LoVo (cell line): ENCODE results near the gene SCYGR1.
"Not testable (repeated sequence)": the region's sequence is repeated elsewhere in the genome, so short reads cannot be mapped to it uniquely, and the experiment has no call there.

Experiments
- DNase-seq: peaks from one replicate; pipeline ENCODE4 v3.0.0-alpha.2; 2016; ENCODE audit warnings: low spot score

The SCYGR1 gene

GRCh38 chr2:227387583-227387982 is at the start of gene SCYGR1:
TSS of gene SCYGR1 (minus strand) at chr2:227387949. CDS start at chr2:227387949, 0 bp downstream.
- DNase-seq, result not testable (repeated sequence)

GRCh38 chr2:227436436-227437174 is 48.9 kb upstream of the SCYGR1 start:
- DNase-seq, result no peak

GRCh38 chr2:227433171-227433570 is 45.4 kb upstream of the SCYGR1 start:
- no peak for DNase-seq

GRCh38 chr2:227430639-227431038 is 42.9 kb upstream of the SCYGR1 start:
- DNase-seq, result no peak

GRCh38 chr2:227428731-227429285 is 41.1 kb upstream of the SCYGR1 start:
- no peak for DNase-seq

- DNase-seq, result no peak
These were observed 36.1 kb upstream of the SCYGR1 start for GRCh38 chr2:227423656-227424499.

GRCh38 chr2:227420087-227421052 is 32.6 kb upstream of the SCYGR1 start:
- no peak for DNase-seq

GRCh38 chr2:227416701-227417100 is 29.0 kb upstream of the SCYGR1 start:
- DNase-seq, result no peak

- DNase-seq, result no peak
These were observed 28.0 kb upstream of the SCYGR1 start for GRCh38 chr2:227415538-227416424.

- no peak for DNase-seq
These were observed 27.1 kb upstream of the SCYGR1 start for GRCh38 chr2:227414846-227415245.

- no peak for DNase-seq
These were observed 25.6 kb upstream of the SCYGR1 start for GRCh38 chr2:227413371-227413770.

GRCh38 chr2:227412877-227413276 is 25.1 kb upstream of the SCYGR1 start:
- no peak for DNase-seq

- no peak for DNase-seq
These were observed 24.2 kb upstream of the SCYGR1 start for GRCh38 chr2:227411990-227412350.

GRCh38 chr2:227411320-227411989 is 23.7 kb upstream of the SCYGR1 start:
- no peak for DNase-seq

- no peak for DNase-seq
These were observed 22.4 kb upstream of the SCYGR1 start for GRCh38 chr2:227410191-227410590.

- no peak for DNase-seq
These were observed 19.9 kb upstream of the SCYGR1 start for GRCh38 chr2:227407591-227408151.

GRCh38 chr2:227406177-227407031 is 18.7 kb upstream of the SCYGR1 start:
- DNase-seq, result peak; percentile 95

GRCh38 chr2:227404585-227405271 is 17.0 kb upstream of the SCYGR1 start:
- DNase-seq, result no peak
